Memory B cell (primary cell): Measurements from ENCODE around the gene GTPBP4.
A peak's percentile ranks its signal among the peaks of the same experiment; 100 is the strongest.

Source experiments
- ATAC-seq: fragments of 150-1000 bp; cut with Tn5 transposase; 2 replicates; pipeline ENCODE4 v1.10.0; 2021; ENCODE audit warnings: low read depth, mild to moderate bottlenecking, moderate library complexity
- DNase-seq, 2 donors: peaks; one replicate each; pipeline ENCODE4 v3.0.0; 2022; ENCODE audit warnings: low spot score in 2 of 2
- H3K27ac Mint-ChIP-seq: one replicate; pipeline ENCODE4 v1.8.0; 2022; ENCODE audit warnings: mild to moderate bottlenecking, moderate library complexity, mixed read lengths
- H3K27me3 Mint-ChIP-seq: one replicate; pipeline ENCODE4 v1.8.0; 2022; ENCODE audit warnings: mixed read lengths
- H3K36me3 Mint-ChIP-seq: one replicate; pipeline ENCODE4 v1.8.0; 2022; ENCODE audit warnings: mild to moderate bottlenecking, mixed read lengths
- H3K4me1 Mint-ChIP-seq: one replicate; pipeline ENCODE4 v1.8.0; 2022; ENCODE audit warnings: mixed read lengths
- H3K4me3 Mint-ChIP-seq: one replicate; pipeline ENCODE4 v1.8.0; 2022; ENCODE audit warnings: mild to moderate bottlenecking, moderate library complexity, mixed read lengths
- H3K9me3 Mint-ChIP-seq: one replicate; pipeline ENCODE4 v1.8.0; 2022; ENCODE audit warnings: mixed read lengths

GTPBP4 gene

GRCh38 chr10:987870-988666 lies at the start of gene GTPBP4:
Gene GTPBP4, plus strand, starts transcription at chr10:988434. Its CDS starts 46 bp downstream, at chr10:988480.
- Mint-ChIP-seq H3K9me3 (no peaks in the 10 kb centered on the region), H3K27me3 (no peaks in the 10 kb centered on the region), H3K36me3 (peaks cover 5% of the 10 kb centered on the region), H3K4me1 (peaks cover 27% of the 10 kb centered on the region), H3K27ac (peak within 1 kb of the TSS; percentile 96), H3K4me3 (peak within 1 kb of the TSS; percentile 97)
- ATAC-seq = peak; percentile 97
- DNase-seq = peak; percentile 88 to 91

- H3K4me1 Mint-ChIP-seq = peaks cover 20% of the 10 kb centered on the region
- DNase-seq (no peak), ATAC-seq (no peak)
- H3K36me3 Mint-ChIP-seq = no peaks in the 10 kb centered on the region
- no peak overlapping the region for H3K4me3 Mint-ChIP-seq
- no peaks in the 10 kb centered on the region for H3K9me3 Mint-ChIP-seq
- H3K27me3 Mint-ChIP-seq = peaks cover 18% of the 10 kb centered on the region
- H3K27ac Mint-ChIP-seq = no peak overlapping the region
Measured at GRCh38 chr10:938941-939678, 49.1 kb upstream of the GTPBP4 start.

GRCh38 chr10:943334-944033 lies 44.8 kb upstream of the GTPBP4 start:
- Mint-ChIP-seq H3K27me3 (peaks cover 9% of the 10 kb centered on the region), H3K27ac (peak overlapping the region; percentile 5), H3K36me3 (no peaks in the 10 kb centered on the region), H3K9me3 (no peaks in the 10 kb centered on the region), H3K4me1 (peaks cover 14% of the 10 kb centered on the region), H3K4me3 (peak overlapping the region; percentile 67)
- DNase-seq (no peak), ATAC-seq (peak; percentile 64)

GRCh38 chr10:944034-944831 lies 44.0 kb upstream of the GTPBP4 start:
- peaks cover 14% of the 10 kb centered on the region for H3K4me1 Mint-ChIP-seq
- H3K9me3 Mint-ChIP-seq = no peaks in the 10 kb centered on the region
- peaks cover 4% of the 10 kb centered on the region for H3K27me3 Mint-ChIP-seq
- no peaks in the 10 kb centered on the region for H3K36me3 Mint-ChIP-seq
- H3K27ac Mint-ChIP-seq = peak overlapping the region; percentile 5
- peak overlapping the region; percentile 67 for H3K4me3 Mint-ChIP-seq
- DNase-seq = peak in 1 of 2 donors; percentile 31
- ATAC-seq = peak; percentile 71

GRCh38 chr10:945778-946177 lies 42.5 kb upstream of the GTPBP4 start:
- peaks cover 21% of the 10 kb centered on the region for H3K4me1 Mint-ChIP-seq
- DNase-seq (no peak), ATAC-seq (no peak)
- peaks cover 6% of the 10 kb centered on the region for H3K27me3 Mint-ChIP-seq
- no peaks in the 10 kb centered on the region for H3K9me3 Mint-ChIP-seq
- H3K4me3 Mint-ChIP-seq = no peak overlapping the region
- H3K36me3 Mint-ChIP-seq = no peaks in the 10 kb centered on the region
- no peak overlapping the region for H3K27ac Mint-ChIP-seq

GRCh38 chr10:947051-947450 lies 41.2 kb upstream of the GTPBP4 start:
- DNase-seq (no peak), ATAC-seq (no peak)
- no peaks in the 10 kb centered on the region for H3K9me3 Mint-ChIP-seq
- peaks cover 23% of the 10 kb centered on the region for H3K4me1 Mint-ChIP-seq
- H3K36me3 Mint-ChIP-seq = no peaks in the 10 kb centered on the region
- H3K4me3 Mint-ChIP-seq = no peak overlapping the region
- H3K27ac Mint-ChIP-seq = no peak overlapping the region
- peaks cover 11% of the 10 kb centered on the region for H3K27me3 Mint-ChIP-seq

GRCh38 chr10:947881-948280 lies 40.4 kb upstream of the GTPBP4 start:
- no peaks in the 10 kb centered on the region for H3K9me3 Mint-ChIP-seq
- H3K4me1 Mint-ChIP-seq = peaks cover 23% of the 10 kb centered on the region
- H3K27me3 Mint-ChIP-seq = peaks cover 11% of the 10 kb centered on the region
- no peaks in the 10 kb centered on the region for H3K36me3 Mint-ChIP-seq
- DNase-seq (no peak), ATAC-seq (no peak)
- no peak overlapping the region for H3K27ac Mint-ChIP-seq
- no peak overlapping the region for H3K4me3 Mint-ChIP-seq

GRCh38 chr10:948347-948746 lies 39.9 kb upstream of the GTPBP4 start:
- no peak for DNase-seq
- H3K27ac Mint-ChIP-seq = no peak overlapping the region
- no peaks in the 10 kb centered on the region for H3K9me3 Mint-ChIP-seq
- H3K36me3 Mint-ChIP-seq = no peaks in the 10 kb centered on the region
- no peak for ATAC-seq
- H3K27me3 Mint-ChIP-seq = peaks cover 11% of the 10 kb centered on the region
- H3K4me3 Mint-ChIP-seq = no peak overlapping the region
- peaks cover 23% of the 10 kb centered on the region for H3K4me1 Mint-ChIP-seq

- no peak for DNase-seq
- peaks cover 12% of the 10 kb centered on the region for H3K4me1 Mint-ChIP-seq
- peak overlapping the region; percentile 67 for H3K27ac Mint-ChIP-seq
- H3K9me3 Mint-ChIP-seq = no peaks in the 10 kb centered on the region
- peaks cover 13% of the 10 kb centered on the region for H3K27me3 Mint-ChIP-seq
- peak overlapping the region; percentile 69 for H3K4me3 Mint-ChIP-seq
- peaks cover 2% of the 10 kb centered on the region for H3K36me3 Mint-ChIP-seq
- ATAC-seq = peak; percentile 62
Measured at GRCh38 chr10:949446-949845, 38.8 kb upstream of the GTPBP4 start.

GRCh38 chr10:953836-954235 lies 34.4 kb upstream of the GTPBP4 start:
- H3K27me3 Mint-ChIP-seq = peaks cover 21% of the 10 kb centered on the region

GRCh38 chr10:954396-954795 lies 33.8 kb upstream of the GTPBP4 start:
- Mint-ChIP-seq H3K4me3 (no peak overlapping the region), H3K9me3 (no peaks in the 10 kb centered on the region), H3K36me3 (peaks cover 2% of the 10 kb centered on the region), H3K27me3 (peaks cover 24% of the 10 kb centered on the region), H3K4me1 (peaks cover 7% of the 10 kb centered on the region), H3K27ac (no peak overlapping the region)
- no peak for DNase-seq
- ATAC-seq = no peak

More at GRCh38 chr10:953836-954235, 34.4 kb upstream of the GTPBP4 start:
- Mint-ChIP-seq H3K4me3 (no peak overlapping the region), H3K27ac (no peak overlapping the region), H3K4me1 (peaks cover 9% of the 10 kb centered on the region), H3K36me3 (peaks cover 2% of the 10 kb centered on the region), H3K9me3 (no peaks in the 10 kb centered on the region)
- no peak for ATAC-seq
- no peak for DNase-seq

- Mint-ChIP-seq H3K4me3 (no peak overlapping the region), H3K4me1 (peaks cover 4% of the 10 kb centered on the region), H3K9me3 (no peaks in the 10 kb centered on the region), H3K27ac (no peak overlapping the region), H3K36me3 (peaks cover 4% of the 10 kb centered on the region), H3K27me3 (peaks cover 27% of the 10 kb centered on the region)
- DNase-seq = no peak
- no peak for ATAC-seq
Measured at GRCh38 chr10:955127-955819, 33.0 kb upstream of the GTPBP4 start.

GRCh38 chr10:955820-956217 lies 32.4 kb upstream of the GTPBP4 start:
- peaks cover 4% of the 10 kb centered on the region for H3K36me3 Mint-ChIP-seq
- DNase-seq (no peak), ATAC-seq (no peak)
- H3K9me3 Mint-ChIP-seq = no peaks in the 10 kb centered on the region
- H3K27me3 Mint-ChIP-seq = peaks cover 27% of the 10 kb centered on the region
- H3K4me1 Mint-ChIP-seq = peaks cover 4% of the 10 kb centered on the region
- no peak overlapping the region for H3K4me3 Mint-ChIP-seq
- H3K27ac Mint-ChIP-seq = no peak overlapping the region
